ENCODE measurements around the gene GFY. TPM values are rescaled to one million over a fixed set of nuclear protein-coding genes. Genes with fewer than 3 reads are reported as not detected.
A peak's percentile ranks its signal among the peaks of the same experiment; 100 is the strongest.

The GFY gene
- total RNA-seq, 2 experiments from 2014 or later = not detected

DNA sequence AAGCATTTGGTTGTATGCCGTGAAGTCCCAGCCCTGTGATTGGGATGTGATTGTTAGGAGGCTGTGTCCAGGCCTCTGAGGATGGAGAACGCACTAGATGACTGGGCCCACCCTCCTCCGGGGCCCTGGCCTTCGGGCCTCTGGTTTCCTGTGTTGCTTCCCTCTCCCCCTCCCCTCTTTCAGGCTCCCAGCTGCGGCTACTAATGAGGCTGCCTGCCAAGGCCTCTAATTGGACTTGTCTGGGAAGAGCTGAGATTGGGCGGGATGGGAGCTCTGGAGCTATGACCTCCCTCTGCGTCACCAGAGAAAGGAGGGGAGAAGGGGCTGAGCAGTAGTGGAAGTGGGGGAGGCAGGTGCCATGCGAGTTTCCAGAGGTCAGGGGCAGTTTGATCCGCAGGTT lies 11.8 kb upstream of the GFY start:
- Mint-ChIP-seq H3K27ac (peak overlapping the region; percentile 0), H3K4me3 (no peak overlapping the region), H3K4me1 (peaks cover 46% of the 10 kb centered on the region), H3K36me3 (ENCODE audit: low read depth) (no peaks in the 10 kb centered on the region), H3K27me3 (peaks cover 13% of the 10 kb centered on the region), H3K9me3 (no peaks in the 10 kb centered on the region)
- no peak for DNase-seq
- CTCF ChIA-PET = interaction anchor here (0.6 to 8.8 kb wide), 4 partner anchors 9 to 148 kb away, joined by 3 to 71 read pairs (median 3); partner anchors contain the start of genes ALDH16A1, GFY and PTH2
- POLR2A ChIA-PET = no interaction called here

DNA sequence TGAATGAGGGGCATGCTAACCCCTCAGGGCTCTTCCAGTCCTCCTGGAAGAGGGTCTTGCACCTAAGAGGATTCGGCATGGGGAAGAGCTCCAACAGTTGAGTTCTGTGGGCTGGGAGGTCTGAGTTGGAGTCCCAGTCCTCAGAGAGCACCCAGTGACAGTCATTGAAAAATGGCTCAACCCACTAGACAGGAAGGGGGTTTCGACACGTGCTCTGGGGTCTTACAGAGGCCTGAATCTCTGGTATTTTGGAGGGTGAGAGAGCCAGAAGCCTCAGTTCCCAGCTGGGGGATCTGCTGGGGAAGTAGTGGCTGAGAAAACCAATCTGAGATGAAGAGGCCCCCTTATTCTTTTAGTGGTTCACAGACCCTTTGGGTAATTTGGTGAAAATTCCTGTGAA lies 10.9 kb upstream of the GFY start:
- H3K36me3 Mint-ChIP-seq (ENCODE audit: low read depth) = no peaks in the 10 kb centered on the region
- H3K27me3 Mint-ChIP-seq = peaks cover 20% of the 10 kb centered on the region
- DNase-seq = no peak
- peaks cover 37% of the 10 kb centered on the region for H3K4me1 Mint-ChIP-seq
- CTCF ChIA-PET = interaction anchor here (1.2 to 8.8 kb wide), 2 partner anchors 8 to 39 kb away, joined by 3 to 71 read pairs; partner anchors contain the start of genes ALDH16A1, GFY and PTH2
- H3K27ac Mint-ChIP-seq = no peak overlapping the region
- H3K4me3 Mint-ChIP-seq = no peak overlapping the region
- H3K9me3 Mint-ChIP-seq = no peaks in the 10 kb centered on the region
- POLR2A ChIA-PET = no interaction called here

DNA sequence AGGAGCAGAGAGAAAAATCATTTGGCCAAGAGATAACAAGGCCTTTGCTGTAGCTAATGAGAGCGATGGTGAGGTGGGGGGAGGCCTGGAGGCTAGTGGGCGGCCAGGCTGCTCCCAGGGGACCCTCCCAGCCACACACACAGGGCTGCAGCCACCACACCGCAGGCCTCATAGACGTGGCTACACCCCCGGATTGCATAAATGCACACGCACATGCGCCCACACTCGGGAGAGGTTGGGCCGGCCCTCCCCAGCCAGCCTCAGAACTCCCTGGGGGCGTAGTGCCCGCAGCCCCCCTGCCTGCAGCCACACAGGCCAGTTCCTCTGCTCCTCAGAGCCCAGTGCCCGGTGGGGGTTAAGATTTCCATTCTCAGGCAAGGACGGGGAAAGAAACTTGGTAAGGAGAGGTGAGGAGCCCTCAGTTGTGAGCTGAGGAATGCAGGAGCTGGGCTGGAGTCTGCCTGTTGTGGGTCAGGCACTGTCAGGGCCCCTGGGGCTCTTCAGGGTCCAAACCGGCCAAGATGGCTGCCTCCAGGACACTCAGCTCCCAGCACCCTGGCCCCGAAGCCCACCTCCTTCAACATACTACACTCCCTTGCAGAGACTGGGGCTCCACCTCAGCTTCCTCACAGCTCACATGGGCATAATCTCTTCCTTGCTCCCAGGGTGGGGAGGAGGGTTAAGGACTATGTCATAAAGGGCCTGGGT lies 9.9 kb upstream of the GFY start:
- POLR2A ChIA-PET = no interaction called here
- Mint-ChIP-seq H3K4me1 (peaks cover 29% of the 10 kb centered on the region), H3K9me3 (no peaks in the 10 kb centered on the region)

DNA sequence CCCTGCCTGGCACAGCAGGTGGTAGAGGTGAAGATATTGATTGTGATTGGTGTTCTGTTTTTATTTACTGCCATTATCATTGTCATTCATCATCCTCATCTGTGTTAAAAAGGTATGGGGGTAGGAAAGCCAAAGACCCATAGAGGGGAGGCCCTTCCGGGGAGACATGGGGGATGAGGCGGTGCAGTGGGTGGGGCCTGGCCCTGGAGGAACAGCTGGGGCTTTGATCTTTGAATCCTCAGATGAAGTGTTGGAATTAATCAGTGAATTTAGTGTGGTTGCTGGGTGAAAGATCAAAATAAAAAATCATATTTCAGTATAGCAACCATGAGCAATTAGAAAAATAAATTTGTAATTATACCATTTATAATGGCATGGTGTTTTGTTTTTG lies 9.4 kb upstream of the GFY start:
- CTCF ChIA-PET = no interaction called here
- POLR2A ChIA-PET = no interaction called here
- no peak overlapping the region for H3K4me3 Mint-ChIP-seq
- no peaks in the 10 kb centered on the region for H3K9me3 Mint-ChIP-seq
- no peak for DNase-seq
- no peak overlapping the region for H3K27ac Mint-ChIP-seq
- H3K4me1 Mint-ChIP-seq = peaks cover 30% of the 10 kb centered on the region
- H3K27me3 Mint-ChIP-seq = peaks cover 36% of the 10 kb centered on the region
- H3K36me3 Mint-ChIP-seq (ENCODE audit: low read depth) = no peaks in the 10 kb centered on the region

More for the DNA sequence above, 9.9 kb upstream of the GFY start:
- CTCF ChIA-PET = no interaction called here
- H3K36me3 Mint-ChIP-seq (ENCODE audit: low read depth) = no peaks in the 10 kb centered on the region
- H3K4me3 Mint-ChIP-seq = no peak overlapping the region
- H3K27ac Mint-ChIP-seq = no peak overlapping the region
- peaks cover 30% of the 10 kb centered on the region for H3K27me3 Mint-ChIP-seq
- DNase-seq = no peak

DNA sequence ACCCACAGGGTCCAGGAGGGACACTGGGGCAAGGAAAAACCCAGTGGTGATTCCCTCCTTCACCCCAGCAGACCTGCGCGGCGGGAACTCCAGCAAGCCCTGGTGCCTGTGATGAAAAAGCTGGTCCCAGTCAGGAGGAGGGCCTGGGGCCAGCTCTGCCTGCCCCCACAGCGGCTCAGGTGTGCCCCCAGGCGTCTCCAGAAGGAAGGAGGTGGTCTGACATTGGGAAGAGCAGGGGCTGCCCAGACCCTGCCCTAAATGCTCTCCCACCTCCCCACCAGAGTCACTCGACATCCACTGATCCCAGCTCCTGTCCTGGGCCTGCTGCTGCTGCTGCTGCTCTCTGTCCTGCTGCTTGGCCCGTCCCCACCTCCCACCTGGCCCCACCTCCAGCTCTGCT lies 8.1 kb upstream of the GFY start:
- Mint-ChIP-seq H3K27me3 (peaks cover 48% of the 10 kb centered on the region), H3K4me1 (peaks cover 29% of the 10 kb centered on the region), H3K27ac (no peak overlapping the region), H3K9me3 (no peaks in the 10 kb centered on the region), H3K4me3 (no peak overlapping the region), H3K36me3 (ENCODE audit: low read depth) (no peaks in the 10 kb centered on the region)
- CTCF ChIA-PET = interaction anchor here (1.1 to 1.6 kb wide), 4 partner anchors 12 to 25 kb away, joined by 3 to 4 read pairs (median 4); no protein-coding TSS in a partner anchor
- POLR2A ChIA-PET = no interaction called here
- DNase-seq = no peak

DNA sequence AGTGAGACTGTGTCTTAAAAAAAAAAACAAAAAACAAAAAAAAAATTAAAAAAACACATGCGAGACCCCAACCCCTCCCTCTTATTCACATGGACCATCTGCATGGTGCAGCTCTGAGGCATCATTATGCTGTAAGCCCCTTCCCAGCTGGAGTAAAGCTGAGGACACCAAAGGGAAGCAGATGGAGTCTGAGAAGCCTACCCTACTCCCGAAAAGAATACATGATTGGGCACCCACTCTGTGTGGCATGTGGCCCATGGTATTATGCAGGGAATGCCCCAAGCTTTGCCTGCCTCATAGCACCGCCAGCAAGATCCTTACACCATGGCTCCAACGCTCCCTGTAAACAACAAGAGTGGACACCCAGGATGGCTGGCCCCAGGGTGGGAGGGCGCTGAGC lies 6.7 kb upstream of the GFY start:
- ChIA-PET CTCF (interaction anchor here (0.6 to 7.2 kb wide), 3 partner anchors 8 to 41 kb away, joined by 3 to 71 read pairs (median 4); no protein-coding TSS in a partner anchor), POLR2A (no interaction called here)
- no peak overlapping the region for H3K4me3 Mint-ChIP-seq
- H3K27me3 Mint-ChIP-seq = peaks cover 57% of the 10 kb centered on the region
- peaks cover 3% of the 10 kb centered on the region for H3K36me3 Mint-ChIP-seq (ENCODE audit: low read depth)
- DNase-seq = no peak
- H3K9me3 Mint-ChIP-seq = no peaks in the 10 kb centered on the region
- H3K4me1 Mint-ChIP-seq = peaks cover 34% of the 10 kb centered on the region
- H3K27ac Mint-ChIP-seq = no peak overlapping the region

DNA sequence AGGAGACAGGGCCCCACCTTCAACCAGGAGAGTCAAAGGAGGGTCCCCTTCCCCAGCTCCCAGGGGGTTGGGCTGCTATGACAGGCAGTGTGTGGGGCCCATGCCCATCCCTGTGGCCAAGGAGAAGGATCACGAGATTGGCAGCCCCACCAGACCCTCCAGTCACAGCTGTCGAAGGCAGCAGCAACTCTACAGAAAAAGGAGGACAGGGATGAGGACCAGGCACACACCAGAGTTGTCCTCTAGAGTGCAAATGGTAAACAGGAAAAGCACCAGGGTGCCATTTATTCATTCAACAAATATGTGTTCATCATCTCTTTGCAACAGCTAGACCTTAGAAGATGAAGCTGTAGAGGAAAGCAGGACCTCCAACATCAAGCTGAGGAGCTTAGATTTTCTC lies 6.0 kb upstream of the GFY start:
- peaks cover 3% of the 10 kb centered on the region for H3K36me3 Mint-ChIP-seq (ENCODE audit: low read depth)
- H3K27me3 Mint-ChIP-seq = peaks cover 64% of the 10 kb centered on the region
- ChIA-PET CTCF (interaction anchor here (0.7 to 7.2 kb wide), 4 partner anchors 9 to 363 kb away, joined by 3 to 71 read pairs (median 4); no protein-coding TSS in a partner anchor), POLR2A (no interaction called here)
- H3K27ac Mint-ChIP-seq = no peak overlapping the region
- peaks cover 41% of the 10 kb centered on the region for H3K4me1 Mint-ChIP-seq
- H3K9me3 Mint-ChIP-seq = no peaks in the 10 kb centered on the region
- DNase-seq = no peak
- H3K4me3 Mint-ChIP-seq = no peak overlapping the region

DNA sequence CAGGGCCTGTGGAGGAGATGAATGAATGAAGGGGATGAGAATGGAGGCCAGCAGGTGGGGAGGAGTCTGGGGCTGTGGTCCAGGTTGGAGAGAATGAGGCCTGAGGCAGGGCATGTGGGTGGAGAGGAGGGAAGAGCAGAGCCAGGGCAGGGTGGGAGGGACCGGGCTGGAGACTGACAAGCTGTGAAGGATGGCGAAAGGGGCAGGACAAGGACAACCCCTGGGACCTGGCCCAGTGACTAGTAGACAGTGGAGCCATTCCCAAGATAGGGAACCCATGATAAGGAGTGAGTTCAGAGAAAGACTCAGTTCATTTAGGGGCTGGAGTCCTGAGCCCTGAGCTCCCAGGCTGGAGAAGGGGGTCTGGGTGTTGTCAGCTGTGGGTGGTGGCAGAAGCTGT lies 5.0 kb upstream of the GFY start:
- ChIA-PET CTCF (interaction anchor here (0.8 to 7.2 kb wide), 5 partner anchors 10 to 47 kb away, joined by 3 to 71 read pairs (median 3); no protein-coding TSS in a partner anchor), POLR2A (interaction anchor here (0.6 kb wide), 1 partner anchor 132 kb away, joined by 4 read pairs; no protein-coding TSS in a partner anchor)
- no peaks in the 10 kb centered on the region for H3K9me3 Mint-ChIP-seq

DNA sequence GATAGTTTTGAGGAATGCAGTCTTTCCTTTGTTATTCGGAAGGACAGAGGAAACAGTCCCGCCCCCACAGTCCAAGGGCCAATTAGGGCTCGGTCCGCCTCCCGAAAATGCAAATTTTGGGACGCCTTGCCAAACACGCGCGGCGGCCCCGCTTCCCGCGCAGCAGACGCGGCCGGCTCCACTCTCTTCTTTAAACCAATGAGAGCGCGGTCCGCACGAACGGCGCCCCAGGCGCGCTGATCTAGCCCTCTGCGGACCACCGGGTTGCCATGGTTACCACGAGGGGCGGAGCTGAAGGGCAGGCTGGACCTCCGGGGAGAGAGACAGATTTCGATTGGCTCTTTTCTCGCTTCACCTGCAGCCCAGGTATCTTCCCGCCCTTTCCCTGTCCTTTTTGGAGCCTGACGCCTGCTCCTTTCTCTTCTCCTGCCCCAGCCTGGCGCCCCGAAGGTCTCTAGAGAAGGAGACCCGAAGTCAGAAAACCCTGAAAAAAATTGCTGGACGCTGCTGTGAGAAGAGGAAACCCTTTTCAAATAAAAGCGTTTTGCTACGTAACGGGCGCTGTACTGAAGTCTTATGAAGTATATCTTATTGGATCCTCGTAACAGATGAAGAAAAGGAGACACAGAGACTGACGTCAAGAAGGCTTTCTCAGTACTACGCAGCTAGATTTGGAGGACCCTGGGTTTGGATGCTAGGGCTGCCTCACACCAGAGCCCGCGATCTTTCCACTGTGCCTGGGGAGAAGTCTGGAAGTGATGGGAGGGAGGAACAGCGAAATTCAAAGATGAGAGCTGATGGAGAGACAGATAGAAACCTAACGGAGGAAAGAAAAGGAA lies 3.9 kb upstream of the GFY start:
- Mint-ChIP-seq H3K27ac (peak overlapping the region; percentile 81), H3K27me3 (peaks cover 81% of the 10 kb centered on the region), H3K9me3 (no peaks in the 10 kb centered on the region), H3K36me3 (ENCODE audit: low read depth) (peaks cover 3% of the 10 kb centered on the region), H3K4me1 (peaks cover 53% of the 10 kb centered on the region), H3K4me3 (peak overlapping the region; percentile 15)
- ChIA-PET CTCF (interaction anchor here (0.6 to 7.2 kb wide), 7 partner anchors 11 to 970 kb away, joined by 3 to 71 read pairs (median 3); partner anchors contain the start of gene FLT3LG), POLR2A (interaction anchor here (0.6 kb wide), 1 partner anchor 131 kb away, joined by 4 read pairs; no protein-coding TSS in a partner anchor)
- DNase-seq = peak; percentile 55

More for the DNA sequence above, 5.0 kb upstream of the GFY start:
- Mint-ChIP-seq H3K36me3 (ENCODE audit: low read depth) (peaks cover 3% of the 10 kb centered on the region), H3K27ac (no peak overlapping the region), H3K27me3 (peaks cover 72% of the 10 kb centered on the region), H3K4me3 (no peak overlapping the region), H3K4me1 (peaks cover 47% of the 10 kb centered on the region)
- no peak for DNase-seq

DNA sequence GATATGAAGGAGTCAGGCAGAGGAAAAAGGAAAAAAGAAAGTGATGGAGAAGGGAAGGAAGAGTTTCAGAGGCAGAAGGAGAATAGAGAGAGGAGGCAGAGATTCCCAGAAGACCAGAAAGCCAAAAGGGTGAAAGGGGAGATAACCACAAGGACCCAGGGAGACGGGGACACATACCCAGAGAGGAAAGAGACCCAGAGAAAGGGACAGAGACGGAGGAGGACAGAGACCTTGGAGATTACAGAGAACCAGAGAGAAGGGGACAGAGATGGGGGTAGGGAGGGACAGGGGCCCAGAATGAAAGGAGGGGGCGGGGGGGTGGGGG lies 3.3 kb upstream of the GFY start:
- H3K4me1 Mint-ChIP-seq = peaks cover 58% of the 10 kb centered on the region
- peaks cover 87% of the 10 kb centered on the region for H3K27me3 Mint-ChIP-seq
- no peak for DNase-seq
- POLR2A ChIA-PET = no interaction called here
- no peak overlapping the region for H3K4me3 Mint-ChIP-seq
- no peaks in the 10 kb centered on the region for H3K9me3 Mint-ChIP-seq
- CTCF ChIA-PET = interaction anchor here (0.9 to 7.2 kb wide), 5 partner anchors 12 to 52 kb away, joined by 3 to 71 read pairs (median 3); partner anchors contain the start of gene FLT3LG
- H3K36me3 Mint-ChIP-seq (ENCODE audit: low read depth) = peaks cover 3% of the 10 kb centered on the region
- no peak overlapping the region for H3K27ac Mint-ChIP-seq

DNA sequence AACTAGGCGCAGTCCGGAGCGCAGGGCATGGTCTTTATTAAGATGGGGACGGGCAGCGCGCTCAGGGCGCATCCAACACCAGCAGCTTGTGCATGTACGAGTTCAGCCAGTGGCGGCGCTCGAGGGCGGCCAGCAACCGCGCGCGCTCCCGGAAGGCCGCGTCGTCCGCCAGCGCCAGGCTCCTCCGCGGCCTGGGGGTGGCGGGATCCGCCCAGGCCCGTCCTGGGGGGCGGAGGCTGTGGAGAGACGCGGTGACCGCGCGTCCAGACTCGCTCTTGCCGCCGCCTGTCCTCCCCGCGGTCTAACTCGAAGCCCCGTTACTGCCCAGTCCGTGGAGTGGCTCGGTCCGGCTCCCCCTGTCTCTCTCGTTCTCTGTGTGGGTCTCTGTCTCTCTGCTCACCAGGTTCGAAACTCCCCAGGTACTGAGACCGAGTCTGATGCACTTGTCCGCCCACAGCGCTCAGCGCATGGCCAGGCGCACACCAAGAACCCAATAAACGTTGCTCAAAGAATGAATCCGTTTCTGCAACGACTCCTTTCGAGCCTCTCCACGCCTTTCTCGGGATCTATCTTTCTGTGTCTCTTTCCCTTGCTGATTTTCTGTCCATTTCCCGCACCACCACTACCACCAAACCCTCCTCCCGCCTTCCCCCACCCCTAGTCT lies 2.6 kb upstream of the GFY start:
- Mint-ChIP-seq H3K4me3 (peak overlapping the region; percentile 60), H3K27me3 (peaks cover 89% of the 10 kb centered on the region), H3K36me3 (ENCODE audit: low read depth) (peaks cover 3% of the 10 kb centered on the region), H3K9me3 (no peaks in the 10 kb centered on the region), H3K4me1 (peaks cover 64% of the 10 kb centered on the region), H3K27ac (peak overlapping the region; percentile 68)
- ChIA-PET CTCF (interaction anchor here (0.9 to 7.2 kb wide), 5 partner anchors 12 to 51 kb away, joined by 3 to 71 read pairs (median 3); partner anchors contain the start of gene FLT3LG), POLR2A (no interaction called here)
- DNase-seq = peak; percentile 67

Measured in activated CD4-positive, alpha-beta T cell treated with anti-CD3 and anti-CD28 coated beads, Interleukin-2, amount 10 ng/mL, durations not matched to agents 7 days and 5 days (primary cell).